GM21825 (cell line): ENCODE measurements around the gene LIPN.

Experiments used
- ATAC-seq: cut with Tn5 transposase; IDR thresholded peaks from one replicate; pipeline ENCODE4 v1.9.1; 2021; ENCODE audit warnings: mild to moderate bottlenecking, moderate library complexity; ENCODE audit not compliant: unreplicated experiment

The LIPN gene

DNA sequence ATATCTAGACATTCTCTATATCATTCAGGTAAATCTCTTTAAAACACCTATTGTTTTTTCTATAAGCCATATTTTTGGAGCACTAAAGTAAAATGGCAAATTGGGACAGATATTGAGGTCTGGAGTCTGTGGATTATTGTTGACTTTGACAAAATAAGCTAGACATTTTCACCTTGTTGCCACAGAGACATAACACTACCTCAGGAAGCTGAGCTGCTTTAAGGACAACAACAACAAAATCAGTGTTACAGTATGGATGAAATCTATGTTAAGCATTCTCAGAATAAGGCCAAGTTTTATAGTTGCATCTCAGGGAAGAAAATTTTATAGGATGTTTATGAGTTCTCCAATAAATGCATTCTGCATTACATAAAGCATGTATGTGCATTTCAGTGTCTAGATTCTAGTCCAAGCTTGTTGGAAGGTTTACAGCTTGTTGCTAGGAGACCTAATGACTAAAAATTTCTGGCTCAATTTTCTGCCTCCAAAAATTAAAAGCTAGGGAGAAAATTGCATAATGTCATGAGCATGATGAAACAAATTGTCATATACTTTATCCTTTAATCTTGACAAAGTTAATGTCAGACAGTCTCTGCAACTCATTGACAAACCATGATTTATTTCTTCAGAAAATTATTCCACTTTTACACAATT, 61.1 kb downstream of the LIPN start:
- ATAC-seq: no peak

- ATAC-seq: no peak
Measured at GRCh38 chr10:88826388-88826787, 66.6 kb downstream of the LIPN start.

GRCh38 chr10:88827671-88828070, 67.9 kb downstream of the LIPN start:
- no peak for ATAC-seq

- ATAC-seq: no peak
Measured at GRCh38 chr10:88828310-88828709, 68.5 kb downstream of the LIPN start.
